DMS 273 (cell line): ENCODE data around the gene ITPRIPL1.

Experiments used
- DNase-seq: peaks from one replicate; lab custom pipeline; 2025; ENCODE audit not compliant: unreplicated experiment; lab: John Stamatoyannopoulos, UW

ITPRIPL1 gene

GRCh38 chr2:96353606-96354101 lies 28.5 kb downstream of the ITPRIPL1 start:
- DNase-seq, result no peak

GRCh38 chr2:96354492-96354891 lies 29.4 kb downstream of the ITPRIPL1 start:
- no peak for DNase-seq

GRCh38 chr2:96356889-96357288 lies 31.8 kb downstream of the ITPRIPL1 start:
- no peak for DNase-seq

GRCh38 chr2:96359310-96359709 lies 34.2 kb downstream of the ITPRIPL1 start:
- DNase-seq, result peak; percentile 58

- DNase-seq, result no peak
Measured at GRCh38 chr2:96359866-96360265, 34.7 kb downstream of the ITPRIPL1 start.

GRCh38 chr2:96361751-96362150 lies 36.6 kb downstream of the ITPRIPL1 start:
- no peak for DNase-seq

GRCh38 chr2:96369186-96369585 lies 44.1 kb downstream of the ITPRIPL1 start:
- DNase-seq, result no peak

GRCh38 chr2:96374211-96374951 lies 49.3 kb downstream of the ITPRIPL1 start:
- DNase-seq, result peak; percentile 76
